ENCODE measurements around the gene DLGAP4. TPM values are rescaled to one million over a fixed set of nuclear protein-coding genes. Genes with fewer than 3 reads are reported as not detected.

The DLGAP4 gene
- total RNA-seq, 2 experiments from 2014 or later: 19.9 to 23.6 TPM

- Mint-ChIP-seq H3K9me3 (ENCODE audit: insufficient read depth) (no peaks in the 10 kb centered on the region), H3K4me3 (no peak overlapping the region), H3K27me3 (ENCODE audit: low read depth) (no peaks in the 10 kb centered on the region), H3K27ac (no peak overlapping the region), H3K4me1 (ENCODE audit: low read depth) (no peaks in the 10 kb centered on the region), H3K36me3 (ENCODE audit: low read depth) (no peaks in the 10 kb centered on the region)
- ATAC-seq: no peak
- ChIA-PET POLR2A (no interaction called here), CTCF (no interaction called here)
- DNase-seq: no peak
These were observed 37.5 kb downstream of the DLGAP4 start for GRCh38 chr20:36343641-36344040.

GRCh38 chr20:36344517-36345132 is 38.5 kb downstream of the DLGAP4 start:
- Mint-ChIP-seq H3K27me3 (ENCODE audit: low read depth) (no peaks in the 10 kb centered on the region), H3K9me3 (ENCODE audit: insufficient read depth) (no peaks in the 10 kb centered on the region), H3K27ac (no peak overlapping the region), H3K4me1 (ENCODE audit: low read depth) (no peaks in the 10 kb centered on the region), H3K36me3 (ENCODE audit: low read depth) (no peaks in the 10 kb centered on the region), H3K4me3 (no peak overlapping the region)
- ChIA-PET POLR2A (no interaction called here), CTCF (no interaction called here)
- ATAC-seq: peak; percentile 53
- DNase-seq: peak; percentile 55

- Mint-ChIP-seq H3K4me1 (ENCODE audit: low read depth) (no peaks in the 10 kb centered on the region), H3K27me3 (ENCODE audit: low read depth) (no peaks in the 10 kb centered on the region), H3K9me3 (ENCODE audit: insufficient read depth) (no peaks in the 10 kb centered on the region), H3K27ac (no peak overlapping the region), H3K4me3 (no peak overlapping the region), H3K36me3 (ENCODE audit: low read depth) (no peaks in the 10 kb centered on the region)
- ChIA-PET POLR2A (no interaction called here), CTCF (no interaction called here)
- DNase-seq (no peak), ATAC-seq (no peak)
These were observed 40.1 kb downstream of the DLGAP4 start for GRCh38 chr20:36346256-36346655.

GRCh38 chr20:36349384-36350170 is 43.4 kb downstream of the DLGAP4 start:
- H3K27ac Mint-ChIP-seq: no peak overlapping the region
- H3K4me3 Mint-ChIP-seq: no peak overlapping the region
- DNase-seq (no peak), ATAC-seq (no peak)
- no peaks in the 10 kb centered on the region for H3K4me1 Mint-ChIP-seq (ENCODE audit: low read depth)
- ChIA-PET POLR2A (no interaction called here), CTCF (no interaction called here)
- H3K9me3 Mint-ChIP-seq (ENCODE audit: insufficient read depth): no peaks in the 10 kb centered on the region
- no peaks in the 10 kb centered on the region for H3K27me3 Mint-ChIP-seq (ENCODE audit: low read depth)
- no peaks in the 10 kb centered on the region for H3K36me3 Mint-ChIP-seq (ENCODE audit: low read depth)

GRCh38 chr20:36350439-36350838 is 44.3 kb downstream of the DLGAP4 start:
- DNase-seq: no peak
- POLR2A ChIA-PET: no interaction called here
- Mint-ChIP-seq H3K27ac (no peak overlapping the region), H3K9me3 (ENCODE audit: insufficient read depth) (no peaks in the 10 kb centered on the region), H3K4me3 (no peak overlapping the region), H3K4me1 (ENCODE audit: low read depth) (no peaks in the 10 kb centered on the region), H3K36me3 (ENCODE audit: low read depth) (no peaks in the 10 kb centered on the region), H3K27me3 (ENCODE audit: low read depth) (no peaks in the 10 kb centered on the region)
- ATAC-seq: no peak
- CTCF ChIA-PET: no interaction called here

- Mint-ChIP-seq H3K36me3 (ENCODE audit: low read depth) (no peaks in the 10 kb centered on the region), H3K4me1 (ENCODE audit: low read depth) (no peaks in the 10 kb centered on the region), H3K4me3 (no peak overlapping the region), H3K9me3 (ENCODE audit: insufficient read depth) (no peaks in the 10 kb centered on the region), H3K27ac (no peak overlapping the region), H3K27me3 (ENCODE audit: low read depth) (no peaks in the 10 kb centered on the region)
- no peak for ATAC-seq
- DNase-seq: no peak
- POLR2A ChIA-PET: no interaction called here
- CTCF ChIA-PET: no interaction called here
These were observed 45.8 kb downstream of the DLGAP4 start for GRCh38 chr20:36351937-36352336.

- POLR2A ChIA-PET: no interaction called here
- Mint-ChIP-seq H3K4me1 (ENCODE audit: low read depth) (no peaks in the 10 kb centered on the region), H3K9me3 (ENCODE audit: insufficient read depth) (no peaks in the 10 kb centered on the region), H3K4me3 (no peak overlapping the region), H3K27me3 (ENCODE audit: low read depth) (no peaks in the 10 kb centered on the region), H3K36me3 (ENCODE audit: low read depth) (no peaks in the 10 kb centered on the region), H3K27ac (no peak overlapping the region)
- no peak for DNase-seq
- CTCF ChIA-PET: interaction anchor here (0.9 kb wide), 1 partner anchor 150 kb away, joined by 3 read pairs; no protein-coding TSS in a partner anchor
- ATAC-seq: no peak
These were observed 46.9 kb downstream of the DLGAP4 start for GRCh38 chr20:36352843-36353553.

GRCh38 chr20:36353740-36354139 is 47.6 kb downstream of the DLGAP4 start:
- H3K4me1 Mint-ChIP-seq (ENCODE audit: low read depth): no peaks in the 10 kb centered on the region
- ATAC-seq: no peak
- no peak overlapping the region for H3K27ac Mint-ChIP-seq
- no peak for DNase-seq
- H3K27me3 Mint-ChIP-seq (ENCODE audit: low read depth): no peaks in the 10 kb centered on the region
- H3K9me3 Mint-ChIP-seq (ENCODE audit: insufficient read depth): no peaks in the 10 kb centered on the region
- no peaks in the 10 kb centered on the region for H3K36me3 Mint-ChIP-seq (ENCODE audit: low read depth)
- H3K4me3 Mint-ChIP-seq: no peak overlapping the region
- POLR2A ChIA-PET: no interaction called here
- CTCF ChIA-PET: interaction anchor here (0.7 to 0.9 kb wide), 2 partner anchors 37 to 151 kb away, joined by 3 read pairs; no protein-coding TSS in a partner anchor

GRCh38 chr20:36355469-36356171 is 49.5 kb downstream of the DLGAP4 start:
- H3K9me3 Mint-ChIP-seq (ENCODE audit: insufficient read depth): no peaks in the 10 kb centered on the region

GRCh38 chr20:36359668-36360406 is 53.7 kb downstream of the DLGAP4 start:
- Mint-ChIP-seq H3K9me3 (ENCODE audit: insufficient read depth) (no peaks in the 10 kb centered on the region), H3K27me3 (ENCODE audit: low read depth) (no peaks in the 10 kb centered on the region), H3K4me3 (no peak overlapping the region), H3K27ac (no peak overlapping the region), H3K36me3 (ENCODE audit: low read depth) (no peaks in the 10 kb centered on the region), H3K4me1 (ENCODE audit: low read depth) (no peaks in the 10 kb centered on the region)
- DNase-seq (no peak), ATAC-seq (no peak)
- CTCF ChIA-PET: no interaction called here
- POLR2A ChIA-PET: no interaction called here

More at GRCh38 chr20:36355469-36356171, 49.5 kb downstream of the DLGAP4 start:
- ChIA-PET POLR2A (no interaction called here), CTCF (no interaction called here)
- H3K4me1 Mint-ChIP-seq (ENCODE audit: low read depth): no peaks in the 10 kb centered on the region
- DNase-seq: no peak
- no peak overlapping the region for H3K27ac Mint-ChIP-seq
- no peak for ATAC-seq
- H3K4me3 Mint-ChIP-seq: no peak overlapping the region
- no peaks in the 10 kb centered on the region for H3K27me3 Mint-ChIP-seq (ENCODE audit: low read depth)
- no peaks in the 10 kb centered on the region for H3K36me3 Mint-ChIP-seq (ENCODE audit: low read depth)

- DNase-seq (no peak), ATAC-seq (no peak)
- Mint-ChIP-seq H3K4me1 (ENCODE audit: low read depth) (no peaks in the 10 kb centered on the region), H3K27ac (no peak overlapping the region), H3K9me3 (ENCODE audit: insufficient read depth) (no peaks in the 10 kb centered on the region), H3K36me3 (ENCODE audit: low read depth) (no peaks in the 10 kb centered on the region), H3K27me3 (ENCODE audit: low read depth) (no peaks in the 10 kb centered on the region), H3K4me3 (no peak overlapping the region)
- POLR2A ChIA-PET: no interaction called here
- CTCF ChIA-PET: no interaction called here
These were observed 54.3 kb downstream of the DLGAP4 start for GRCh38 chr20:36360429-36360828.

Data from activated CD8-positive, alpha-beta T cell treated with anti-CD3 and anti-CD28 coated beads, Interleukin-2, amount 10 ng/mL, durations not matched to agents 7 days and 5 days (primary cell).